Activated T-cell treated with anti-CD3 and anti-CD28 coated beads, Interleukin-2, amount 50 U/mL, for 24 hours (primary cell): ENCODE data around the gene PPP2R5E.

ENCODE experiments used
- DNase-seq: peaks from one replicate; pipeline ENCODE4 v3.0.0-alpha.2; 2020
- H3K27ac Mint-ChIP-seq: 2 replicates; pipeline ENCODE4 v1.8.0; 2020; ENCODE audit warnings: mild to moderate bottlenecking, mixed read lengths
- H3K27me3 Mint-ChIP-seq: 2 replicates; pipeline ENCODE4 v1.8.0; 2020; ENCODE audit warnings: mixed read lengths
- H3K36me3 Mint-ChIP-seq: 2 replicates; pipeline ENCODE4 v1.8.0; 2020; ENCODE audit warnings: low read depth, mixed read lengths
- H3K4me1 Mint-ChIP-seq: 2 replicates; pipeline ENCODE4 v1.8.0; 2020; ENCODE audit warnings: low read depth, mixed read lengths
- H3K4me3 Mint-ChIP-seq: 2 replicates; pipeline ENCODE4 v1.8.0; 2020; ENCODE audit warnings: mild to moderate bottlenecking, moderate library complexity, mixed read lengths
- H3K9me3 Mint-ChIP-seq: 2 replicates; pipeline ENCODE4 v1.8.0; 2020; ENCODE audit warnings: mixed read lengths

The PPP2R5E gene

DNA sequence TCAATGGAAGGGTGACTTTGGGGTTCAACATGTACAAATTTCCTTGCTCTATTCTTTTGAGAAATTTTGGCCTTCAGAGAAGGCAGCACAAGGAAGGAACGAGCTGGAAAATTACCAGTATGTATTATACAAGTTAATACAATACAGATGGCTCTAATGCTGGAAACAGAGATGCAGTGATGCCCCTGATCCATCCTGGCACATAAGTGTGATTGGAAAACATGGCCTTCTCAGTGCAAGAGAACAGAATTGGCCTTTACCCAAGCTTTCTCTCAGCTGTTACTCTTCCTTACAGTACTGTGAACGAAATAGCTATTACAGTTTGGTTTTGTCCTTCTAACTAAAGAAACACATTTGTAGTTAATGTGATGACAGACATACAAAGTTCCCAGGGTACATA, 122.0 kb downstream of the PPP2R5E start:
- peaks cover 8% of the 10 kb centered on the region for H3K4me1 Mint-ChIP-seq
- no peak overlapping the region for H3K4me3 Mint-ChIP-seq
- no peak for DNase-seq
- H3K9me3 Mint-ChIP-seq = no peaks in the 10 kb centered on the region
- no peak overlapping the region for H3K27ac Mint-ChIP-seq
- peaks cover 41% of the 10 kb centered on the region for H3K36me3 Mint-ChIP-seq
- H3K27me3 Mint-ChIP-seq = no peaks in the 10 kb centered on the region

GRCh38 chr14:63418020-63418419, 125.2 kb downstream of the PPP2R5E start:
- Mint-ChIP-seq H3K4me3 (no peak overlapping the region), H3K36me3 (peaks cover 51% of the 10 kb centered on the region), H3K27ac (no peak overlapping the region)

GRCh38 chr14:63413009-63413408, 130.2 kb downstream of the PPP2R5E start:
- Mint-ChIP-seq H3K27ac (no peak overlapping the region), H3K4me3 (no peak overlapping the region), H3K4me1 (peaks cover 5% of the 10 kb centered on the region), H3K36me3 (peaks cover 45% of the 10 kb centered on the region), H3K9me3 (no peaks in the 10 kb centered on the region), H3K27me3 (no peaks in the 10 kb centered on the region)
- no peak for DNase-seq

More at GRCh38 chr14:63418020-63418419, 125.2 kb downstream of the PPP2R5E start:
- H3K9me3 Mint-ChIP-seq = no peaks in the 10 kb centered on the region
- no peaks in the 10 kb centered on the region for H3K27me3 Mint-ChIP-seq
- DNase-seq = no peak
- H3K4me1 Mint-ChIP-seq = peaks cover 5% of the 10 kb centered on the region

- no peak overlapping the region for H3K27ac Mint-ChIP-seq
- H3K27me3 Mint-ChIP-seq = no peaks in the 10 kb centered on the region
- peaks cover 47% of the 10 kb centered on the region for H3K36me3 Mint-ChIP-seq
These were observed 136.8 kb downstream of the PPP2R5E start for GRCh38 chr14:63406333-63406732.

GRCh38 chr14:63405715-63406114, 137.5 kb downstream of the PPP2R5E start:
- DNase-seq = no peak
- Mint-ChIP-seq H3K27ac (no peak overlapping the region), H3K4me1 (peaks cover 15% of the 10 kb centered on the region), H3K36me3 (peaks cover 48% of the 10 kb centered on the region), H3K4me3 (no peak overlapping the region), H3K27me3 (no peaks in the 10 kb centered on the region), H3K9me3 (no peaks in the 10 kb centered on the region)

More at GRCh38 chr14:63406333-63406732, 136.8 kb downstream of the PPP2R5E start:
- Mint-ChIP-seq H3K9me3 (no peaks in the 10 kb centered on the region), H3K4me1 (peaks cover 10% of the 10 kb centered on the region), H3K4me3 (no peak overlapping the region)
- DNase-seq = no peak

DNA sequence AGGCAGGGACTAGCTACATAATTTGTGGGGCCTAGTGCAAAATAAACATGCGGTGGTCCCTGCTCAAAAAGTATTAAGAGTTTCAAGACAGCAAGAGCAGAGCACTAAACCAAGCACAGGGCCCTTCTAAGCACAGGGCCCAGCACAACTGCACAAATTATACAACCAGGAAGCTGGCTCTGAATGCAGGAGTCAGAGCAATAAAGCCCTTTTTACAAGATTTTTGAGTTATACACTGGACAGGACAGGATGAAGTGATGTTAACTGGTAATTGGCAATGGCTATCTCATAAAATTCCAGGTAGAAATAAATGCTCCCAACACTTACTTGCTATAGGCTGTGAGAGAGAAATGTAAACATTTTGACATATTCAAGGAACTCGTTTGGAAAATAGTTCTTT, 138.3 kb downstream of the PPP2R5E start:
- Mint-ChIP-seq H3K36me3 (peaks cover 45% of the 10 kb centered on the region), H3K27ac (no peak overlapping the region), H3K4me1 (peaks cover 15% of the 10 kb centered on the region)

GRCh38 chr14:63401646-63402045, 141.5 kb downstream of the PPP2R5E start:
- peaks cover 3% of the 10 kb centered on the region for H3K9me3 Mint-ChIP-seq
- no peak for DNase-seq
- no peaks in the 10 kb centered on the region for H3K27me3 Mint-ChIP-seq
- peaks cover 17% of the 10 kb centered on the region for H3K4me1 Mint-ChIP-seq
- H3K4me3 Mint-ChIP-seq = no peak overlapping the region
- H3K27ac Mint-ChIP-seq = no peak overlapping the region
- peaks cover 44% of the 10 kb centered on the region for H3K36me3 Mint-ChIP-seq

More for the DNA sequence above, 138.3 kb downstream of the PPP2R5E start:
- no peak overlapping the region for H3K4me3 Mint-ChIP-seq
- no peaks in the 10 kb centered on the region for H3K9me3 Mint-ChIP-seq
- DNase-seq = no peak
- no peaks in the 10 kb centered on the region for H3K27me3 Mint-ChIP-seq

DNA sequence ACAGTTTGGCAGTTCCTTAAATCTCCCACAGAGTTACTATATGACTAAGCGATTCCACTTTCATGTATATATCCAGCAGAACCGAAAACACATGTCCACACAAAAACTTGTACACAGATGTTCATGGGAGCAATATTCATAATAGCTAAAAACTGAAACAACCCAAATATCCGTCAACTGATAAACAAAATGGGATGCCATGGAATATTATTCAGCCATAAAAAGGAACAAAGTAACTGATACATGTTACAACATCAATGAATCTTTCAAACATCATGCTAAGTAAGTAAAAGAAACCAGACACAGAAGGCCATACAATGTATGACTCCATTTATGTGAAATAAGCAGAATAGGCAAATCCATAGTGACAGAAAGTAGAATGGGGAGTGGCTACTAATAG, 144.2 kb downstream of the PPP2R5E start:
- peak overlapping the region; percentile 44 for H3K27ac Mint-ChIP-seq
- peaks cover 42% of the 10 kb centered on the region for H3K36me3 Mint-ChIP-seq
- H3K9me3 Mint-ChIP-seq = peaks cover 3% of the 10 kb centered on the region
- peaks cover 13% of the 10 kb centered on the region for H3K4me1 Mint-ChIP-seq
- no peaks in the 10 kb centered on the region for H3K27me3 Mint-ChIP-seq
- no peak for DNase-seq
- H3K4me3 Mint-ChIP-seq = no peak overlapping the region

GRCh38 chr14:63394841-63395240, 148.3 kb downstream of the PPP2R5E start:
- DNase-seq = no peak
- Mint-ChIP-seq H3K4me1 (peaks cover 9% of the 10 kb centered on the region), H3K27me3 (no peaks in the 10 kb centered on the region), H3K27ac (peak overlapping the region; percentile 47), H3K36me3 (peaks cover 67% of the 10 kb centered on the region), H3K9me3 (peaks cover 3% of the 10 kb centered on the region), H3K4me3 (no peak overlapping the region)

DNA sequence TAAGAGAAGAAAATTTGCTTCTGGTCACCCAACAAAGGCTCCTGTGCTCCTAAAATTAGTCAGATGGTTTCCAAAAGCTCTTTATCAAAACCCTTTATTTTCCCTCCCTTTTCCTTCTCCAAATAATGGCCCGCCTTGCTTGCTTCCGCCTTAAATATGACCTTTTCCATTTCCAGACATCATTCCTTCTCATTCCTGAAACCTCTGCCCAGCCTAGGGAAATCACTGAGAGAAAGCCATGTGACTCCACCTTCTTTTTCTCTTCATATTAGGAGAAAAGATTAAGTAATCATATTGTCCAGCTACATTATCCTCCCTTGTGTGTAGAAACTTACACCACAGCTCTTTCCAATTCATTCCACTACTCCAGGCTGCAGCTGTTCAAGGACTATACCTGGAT, 148.7 kb downstream of the PPP2R5E start:
- Mint-ChIP-seq H3K27me3 (no peaks in the 10 kb centered on the region), H3K4me1 (peaks cover 9% of the 10 kb centered on the region), H3K4me3 (no peak overlapping the region), H3K36me3 (peaks cover 67% of the 10 kb centered on the region), H3K9me3 (peaks cover 3% of the 10 kb centered on the region), H3K27ac (no peak overlapping the region)
- DNase-seq = no peak

DNA sequence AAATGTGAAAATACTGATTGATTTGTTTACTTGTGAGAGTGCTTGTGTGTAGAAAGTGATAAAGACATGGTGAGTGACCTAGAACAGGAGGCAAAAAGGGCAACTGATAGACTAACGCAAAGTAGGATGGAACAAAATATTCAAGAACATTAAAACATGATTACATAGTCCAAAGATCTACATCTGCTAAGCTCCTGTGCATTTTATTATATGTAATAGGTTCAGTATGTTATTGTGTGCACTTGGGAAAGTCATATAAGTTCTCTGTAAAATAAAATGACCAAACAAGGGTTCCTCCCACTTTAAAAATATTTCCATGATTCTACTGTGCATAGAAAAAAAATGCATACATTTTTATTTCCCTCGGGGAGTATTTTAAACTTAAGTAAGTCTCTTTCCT, 150.2 kb downstream of the PPP2R5E start:
- no peaks in the 10 kb centered on the region for H3K9me3 Mint-ChIP-seq
- no peak for DNase-seq
- peaks cover 3% of the 10 kb centered on the region for H3K4me1 Mint-ChIP-seq
- H3K27me3 Mint-ChIP-seq = no peaks in the 10 kb centered on the region
- H3K36me3 Mint-ChIP-seq = peaks cover 70% of the 10 kb centered on the region
- H3K27ac Mint-ChIP-seq = no peak overlapping the region
- H3K4me3 Mint-ChIP-seq = no peak overlapping the region

DNA sequence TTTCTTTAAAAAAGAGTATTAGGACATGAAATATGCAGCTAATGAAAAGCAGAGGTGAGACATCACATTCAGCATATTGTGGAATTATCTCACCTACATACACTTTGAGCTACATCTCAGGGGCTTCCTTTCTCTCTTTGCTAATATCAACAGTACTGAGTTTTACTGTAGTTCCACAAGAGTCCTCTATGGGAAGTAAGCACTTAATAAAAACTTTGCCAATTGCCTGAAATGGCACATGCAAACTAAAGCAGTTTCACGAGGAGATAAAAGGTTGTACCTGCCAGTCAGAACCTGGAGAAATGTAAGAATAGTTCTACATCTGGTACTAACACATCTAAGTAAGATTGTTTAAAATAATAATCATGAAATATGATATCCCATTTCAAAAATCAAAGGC, 150.9 kb downstream of the PPP2R5E start:
- Mint-ChIP-seq H3K27me3 (no peaks in the 10 kb centered on the region), H3K4me3 (no peak overlapping the region), H3K4me1 (peaks cover 3% of the 10 kb centered on the region), H3K27ac (no peak overlapping the region), H3K9me3 (no peaks in the 10 kb centered on the region), H3K36me3 (peaks cover 75% of the 10 kb centered on the region)
- no peak for DNase-seq

GRCh38 chr14:63388766-63389431, 154.3 kb downstream of the PPP2R5E start:
- no peaks in the 10 kb centered on the region for H3K27me3 Mint-ChIP-seq
- H3K4me1 Mint-ChIP-seq = peaks cover 6% of the 10 kb centered on the region
- H3K27ac Mint-ChIP-seq = no peak overlapping the region
- no peak overlapping the region for H3K4me3 Mint-ChIP-seq
- H3K9me3 Mint-ChIP-seq = no peaks in the 10 kb centered on the region
- DNase-seq = peak; percentile 76
- H3K36me3 Mint-ChIP-seq = peaks cover 90% of the 10 kb centered on the region

DNA sequence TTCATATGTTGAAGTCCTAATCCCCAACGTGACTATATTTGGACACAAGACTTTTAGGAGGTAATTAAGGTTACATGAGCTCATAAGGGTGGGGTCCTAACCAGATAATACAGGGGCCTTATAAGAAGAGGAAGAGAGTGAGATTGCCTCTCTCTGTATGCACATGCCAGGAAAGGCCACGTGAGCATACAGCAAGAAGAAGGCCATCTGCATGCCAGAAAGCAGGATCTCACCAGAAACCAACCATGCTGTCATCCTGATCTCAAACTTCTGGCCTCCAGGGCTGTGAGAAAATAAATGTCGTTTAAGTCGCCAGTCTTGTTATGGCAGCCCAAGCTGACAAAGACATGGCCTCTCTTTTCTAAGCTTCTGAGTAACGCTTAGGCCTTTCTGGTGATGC, 155.5 kb downstream of the PPP2R5E start:
- Mint-ChIP-seq H3K4me1 (peaks cover 13% of the 10 kb centered on the region), H3K36me3 (peaks cover 87% of the 10 kb centered on the region), H3K4me3 (no peak overlapping the region), H3K27ac (no peak overlapping the region), H3K27me3 (no peaks in the 10 kb centered on the region), H3K9me3 (no peaks in the 10 kb centered on the region)
- no peak for DNase-seq

DNA sequence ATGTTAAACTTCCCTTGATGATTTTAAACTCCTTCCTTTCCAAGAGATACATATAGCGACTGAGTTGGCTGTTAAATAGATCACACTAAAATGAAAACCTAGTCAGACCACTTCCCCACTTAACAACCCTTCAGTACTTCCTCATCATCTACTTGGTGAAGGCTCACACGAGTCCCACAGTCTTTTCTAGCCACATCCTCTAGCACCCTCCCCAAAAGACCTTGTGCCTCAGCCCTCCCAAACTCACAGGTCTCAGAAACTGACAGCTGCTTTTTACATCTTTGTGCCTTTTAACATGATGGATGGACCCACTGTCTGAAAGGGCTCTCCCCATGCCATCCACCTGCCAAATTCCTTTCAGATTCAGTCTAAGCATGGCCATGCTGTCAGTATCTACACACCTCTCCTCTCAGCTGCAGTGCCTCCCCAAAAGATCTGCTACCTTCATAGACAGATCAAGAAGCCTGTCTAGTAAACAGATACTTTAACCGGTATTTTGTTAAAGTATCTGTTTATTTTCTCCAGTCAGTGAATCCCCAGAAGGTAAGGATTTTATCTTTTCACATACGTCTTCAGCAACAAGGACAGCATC, 159.3 kb downstream of the PPP2R5E start:
- Mint-ChIP-seq H3K27me3 (no peaks in the 10 kb centered on the region), H3K4me3 (no peak overlapping the region), H3K27ac (peak overlapping the region; percentile 65), H3K36me3 (peaks cover 84% of the 10 kb centered on the region), H3K4me1 (peaks cover 13% of the 10 kb centered on the region), H3K9me3 (no peaks in the 10 kb centered on the region)
- DNase-seq = no peak
